ENCODE data around the gene NEGR1.

NEGR1 gene

DNA sequence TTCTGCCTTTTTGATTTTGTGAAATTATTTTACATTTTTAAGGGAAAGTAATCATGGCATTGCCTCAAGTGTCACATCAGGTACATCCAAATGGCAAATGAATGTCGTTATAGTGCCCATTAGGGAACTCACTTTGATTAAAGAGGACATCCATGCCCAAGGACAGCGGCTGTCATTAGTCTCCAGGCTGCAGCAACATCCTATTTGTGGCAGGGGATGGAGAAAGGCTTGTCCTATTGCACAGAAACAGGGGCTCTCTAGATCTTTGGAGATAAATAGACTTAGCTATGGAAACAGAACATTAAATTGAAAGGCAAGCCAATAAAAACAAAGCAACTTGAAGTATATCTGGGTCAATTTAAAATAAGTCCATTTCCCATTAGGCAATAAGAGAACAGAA is 439.3 kb downstream of the NEGR1 start:
- no peak for DNase-seq

DNA sequence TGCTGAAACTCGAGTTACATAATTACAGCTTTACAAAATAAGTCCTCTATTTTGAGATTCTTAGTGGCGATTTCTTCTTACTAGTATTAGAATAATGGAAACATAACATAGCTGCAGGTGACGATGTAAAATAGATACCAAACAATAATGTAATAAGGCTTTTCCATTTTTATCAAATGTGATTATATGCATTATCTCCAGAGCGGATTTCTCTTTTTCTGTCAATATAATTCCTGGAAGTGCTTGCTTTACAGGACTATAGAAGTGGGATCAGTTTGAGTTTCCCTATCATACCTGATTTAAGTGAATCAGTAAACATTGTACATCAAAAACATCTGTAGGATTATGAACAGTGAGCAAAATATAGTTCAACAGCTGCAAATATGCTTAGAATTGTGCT is 442.5 kb downstream of the NEGR1 start:
- no peak for DNase-seq

DNA sequence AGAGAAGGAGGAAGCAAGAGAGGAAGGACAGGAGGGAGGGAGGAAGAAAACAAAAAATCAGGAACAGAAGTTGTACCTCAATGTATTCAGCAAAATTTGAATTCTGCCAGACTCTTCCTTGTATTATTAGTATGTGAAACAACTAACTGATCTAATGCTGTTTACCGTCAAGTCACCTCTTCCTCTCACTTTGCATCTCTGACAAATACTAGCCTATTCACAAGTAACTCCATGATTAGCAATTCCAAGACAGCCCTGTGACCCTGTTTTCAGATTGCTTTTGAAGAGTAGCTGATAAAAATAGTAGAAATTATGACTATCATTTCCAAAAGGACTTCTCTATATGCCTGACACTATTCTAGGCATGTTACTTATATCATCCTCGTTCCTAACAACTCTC is 445.4 kb downstream of the NEGR1 start:
- DNase-seq = no peak

DNA sequence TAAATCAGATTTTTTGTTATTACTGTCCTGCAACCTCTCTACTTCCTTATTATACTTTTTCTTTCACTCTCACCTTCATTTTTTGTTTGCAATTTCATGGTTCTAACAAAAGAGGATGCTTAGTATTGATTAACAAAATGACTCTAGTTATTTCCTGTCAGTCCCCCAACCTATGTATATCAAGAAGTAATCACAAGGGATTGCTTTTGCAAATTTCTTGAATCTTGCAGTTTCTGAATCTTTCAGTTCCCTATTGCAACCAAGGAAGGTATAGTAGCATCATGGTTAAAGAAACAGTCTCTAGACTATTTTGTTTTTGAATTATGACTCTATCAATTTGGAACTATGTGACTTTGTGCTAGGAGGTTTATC is 446.9 kb downstream of the NEGR1 start:
- DNase-seq = no peak

DNA sequence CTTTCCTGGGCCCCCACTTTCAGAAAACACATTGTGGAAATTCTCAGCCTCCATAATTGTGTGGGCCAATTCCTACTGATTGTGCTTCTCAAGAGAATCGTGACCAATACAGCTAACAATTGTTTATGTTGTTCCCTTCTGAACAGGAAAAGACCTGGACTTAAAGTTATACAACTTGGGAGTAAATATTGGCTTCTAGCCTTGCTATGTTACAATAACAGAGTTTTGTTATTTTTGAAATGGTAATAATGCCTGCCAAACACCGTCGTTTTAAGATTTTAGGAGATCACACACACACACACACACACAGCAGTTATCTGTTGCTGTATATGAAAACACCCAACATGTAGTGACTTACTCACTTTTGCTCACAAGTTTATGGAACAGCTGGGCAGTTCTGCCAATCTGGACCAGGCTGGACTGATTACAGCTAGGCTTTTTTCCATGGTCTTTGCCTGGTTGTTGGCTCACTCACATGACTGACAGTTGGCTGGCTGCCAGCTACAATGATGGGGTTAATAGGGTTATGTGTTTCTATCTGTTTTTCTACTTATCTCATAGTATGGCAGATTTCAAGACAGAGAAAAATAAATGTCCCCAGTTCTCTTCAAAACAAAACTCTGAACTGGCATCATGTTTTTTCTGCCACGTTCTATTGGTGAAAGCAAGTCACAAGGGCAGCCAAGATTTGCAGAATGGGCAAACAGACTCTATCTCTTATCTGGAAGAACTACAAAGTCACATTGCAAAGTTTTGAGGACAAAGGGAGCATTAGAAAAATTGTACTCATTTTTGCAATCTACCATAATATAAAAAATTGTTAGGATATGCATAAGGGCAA is 447.5 kb downstream of the NEGR1 start:
- DNase-seq = no peak

DNA sequence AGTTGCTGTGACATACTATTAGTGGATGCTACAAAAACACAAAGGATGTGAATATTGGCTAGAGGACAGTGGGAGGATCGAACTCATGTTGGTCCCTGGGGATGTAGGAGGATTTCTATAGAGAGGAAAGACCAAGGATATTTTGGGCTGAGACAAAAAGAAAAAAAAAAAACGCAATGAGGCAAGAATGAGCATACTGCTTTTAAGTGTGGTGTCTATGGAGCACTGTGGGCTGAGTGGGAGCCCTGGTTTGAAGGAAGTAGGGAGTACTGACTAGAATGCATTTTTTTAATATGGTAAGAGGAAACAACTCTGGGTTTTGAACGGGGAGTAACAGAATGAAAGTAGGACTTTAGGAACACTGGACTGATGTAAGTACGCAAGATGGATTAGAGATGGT is 450.7 kb downstream of the NEGR1 start:
- DNase-seq = peak; percentile 48 to 63 (median 58)

DNA sequence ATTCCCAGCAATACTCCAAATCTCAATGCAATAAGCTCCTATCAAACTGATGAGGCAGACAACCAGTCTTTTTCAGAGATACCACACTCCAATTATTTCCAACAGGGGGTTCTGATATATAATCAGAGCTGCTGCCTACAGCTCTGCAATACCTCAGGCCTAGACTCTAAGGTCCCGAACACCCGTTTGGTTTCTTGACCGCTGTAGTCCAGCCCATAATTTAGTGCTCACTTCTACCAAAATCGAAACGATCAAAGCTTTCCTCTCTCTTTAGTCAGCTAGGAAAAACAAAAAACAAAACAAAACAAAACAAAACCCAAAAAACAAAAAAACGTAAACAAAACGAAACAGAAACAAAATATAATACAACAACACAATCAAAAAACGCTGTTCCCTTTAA is 453.0 kb downstream of the NEGR1 start:
- DNase-seq = no peak

DNA sequence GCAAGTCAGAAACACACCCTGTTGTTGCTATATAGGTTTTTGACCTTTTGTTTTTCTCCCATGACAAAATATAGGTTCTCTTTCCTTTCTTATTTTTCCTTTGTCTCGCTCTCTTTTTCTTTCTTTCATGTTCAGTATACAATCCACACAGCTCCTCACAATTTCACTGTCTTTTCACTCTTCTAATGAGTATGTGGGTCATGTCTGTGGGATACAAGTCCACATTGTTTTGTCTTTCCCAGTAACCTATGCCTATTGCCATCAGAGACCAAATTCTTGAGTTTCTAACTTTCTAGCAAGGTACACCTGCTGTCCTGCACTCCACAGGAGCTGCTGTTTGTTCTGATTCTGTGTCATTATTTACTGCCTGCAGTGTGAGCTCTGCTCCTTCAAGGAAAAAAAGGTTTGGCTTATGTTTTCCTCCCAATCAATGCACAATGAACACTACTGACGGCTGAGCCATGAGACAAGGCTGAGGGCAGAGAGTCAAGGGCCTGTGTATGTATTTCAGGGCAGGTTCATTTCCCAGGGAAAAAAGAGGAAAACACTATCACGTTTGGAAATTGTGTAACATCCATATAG is 453.8 kb downstream of the NEGR1 start:
- no peak for DNase-seq

DNA sequence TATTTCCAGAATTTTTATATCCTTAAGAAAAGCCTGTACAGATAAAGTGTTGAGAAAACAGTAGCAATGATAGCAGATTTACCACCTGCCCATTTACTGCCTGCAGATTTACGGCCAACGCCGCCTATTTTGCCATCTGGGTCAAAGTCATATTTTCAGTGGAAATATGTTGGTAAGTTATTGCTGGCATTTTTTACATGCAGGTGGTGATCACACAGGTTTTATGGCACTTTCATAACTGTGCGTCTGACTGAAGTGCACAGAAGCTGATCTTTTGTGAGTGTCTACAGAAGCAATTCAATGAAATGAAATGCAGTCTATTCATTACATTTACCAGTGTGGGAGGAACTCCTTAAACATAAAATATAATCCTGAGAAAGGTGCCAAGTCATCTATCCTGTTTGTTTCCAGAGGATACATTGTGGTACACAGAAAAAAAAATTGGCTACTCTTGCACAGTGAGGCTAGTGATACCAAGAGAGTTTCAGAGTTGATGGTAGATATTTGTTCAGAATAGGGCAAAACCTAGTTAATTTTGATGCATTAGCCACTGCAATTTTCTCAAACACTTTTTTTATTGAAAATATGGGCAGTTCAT is 458.5 kb downstream of the NEGR1 start:
- no peak for DNase-seq

DNA sequence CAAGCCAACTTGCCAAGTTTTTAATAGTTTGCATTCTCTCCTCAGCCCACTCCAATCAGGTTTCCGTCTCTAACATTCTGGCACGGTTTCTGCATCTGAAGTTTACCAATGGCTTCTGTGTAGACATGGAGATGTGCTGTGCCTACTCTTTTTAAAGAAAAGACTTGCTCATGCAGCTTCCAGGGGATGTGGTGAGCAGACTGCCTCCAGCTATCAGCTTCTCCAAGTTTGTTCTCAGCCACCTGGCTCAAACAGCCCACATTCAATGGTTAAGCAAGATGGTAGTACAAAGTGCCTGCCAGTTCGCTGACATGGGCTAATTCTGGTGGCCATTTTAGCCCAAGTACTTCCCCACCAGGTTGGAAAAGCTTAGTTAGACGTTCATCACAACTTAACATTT is 465.3 kb downstream of the NEGR1 start:
- DNase-seq = no peak

DNA sequence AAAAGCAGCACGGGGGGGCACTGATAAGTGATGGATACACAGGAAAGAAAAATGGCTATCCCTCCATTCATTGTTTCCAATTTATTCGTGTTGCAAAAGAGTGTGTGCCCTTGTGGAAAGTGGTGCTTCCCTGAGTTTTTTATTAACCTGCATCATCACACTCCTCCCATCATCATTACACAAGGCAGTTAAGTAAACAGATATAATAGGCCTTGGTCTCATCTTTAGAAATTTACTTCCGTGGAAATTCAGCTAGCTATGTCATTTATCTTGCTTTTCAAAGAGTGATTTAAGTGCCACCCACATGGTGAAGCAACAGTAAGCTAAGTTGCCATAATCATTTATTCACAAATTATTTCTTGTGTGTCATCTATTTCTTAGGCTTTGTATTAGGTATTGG is 473.3 kb downstream of the NEGR1 start:
- DNase-seq = no peak

DNA sequence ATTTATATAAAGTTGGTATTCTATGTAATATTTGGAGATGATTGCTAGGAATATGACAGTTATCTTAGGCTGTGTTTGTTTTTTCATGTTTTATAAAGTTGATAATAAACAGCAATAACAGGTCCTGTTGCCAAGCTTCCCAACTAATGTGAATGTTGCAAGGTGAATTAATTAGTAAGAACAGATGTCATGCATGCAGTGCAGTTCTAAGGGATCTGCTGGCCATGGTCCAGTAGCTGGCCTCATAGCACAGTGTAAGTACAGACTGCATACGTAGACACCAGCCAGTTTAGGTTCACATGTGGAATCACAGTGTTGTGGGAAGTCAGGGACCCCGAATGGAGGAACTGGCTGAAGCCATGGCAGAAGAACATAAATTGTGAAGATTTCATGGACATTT is 478.2 kb downstream of the NEGR1 start:
- no peak for DNase-seq

DNA sequence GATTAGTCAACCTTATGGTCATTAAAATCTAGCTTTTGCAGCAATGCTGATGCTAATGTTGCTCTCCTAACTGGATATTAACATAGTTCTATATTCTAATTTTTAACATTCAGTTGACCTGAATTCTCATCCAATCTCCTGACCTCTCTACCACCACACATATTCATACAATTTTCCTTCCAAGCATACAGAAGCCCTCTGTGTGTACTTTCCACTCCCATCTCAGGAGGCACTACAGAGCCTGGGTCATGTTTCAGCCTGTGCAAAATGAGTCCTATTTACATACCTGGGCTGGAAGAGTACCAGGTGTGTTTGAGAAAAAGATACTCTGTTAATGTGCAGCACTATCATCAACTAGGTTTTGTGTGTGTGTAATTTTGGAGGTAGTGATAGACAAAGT is 486.3 kb downstream of the NEGR1 start:
- no peak for DNase-seq

DNA sequence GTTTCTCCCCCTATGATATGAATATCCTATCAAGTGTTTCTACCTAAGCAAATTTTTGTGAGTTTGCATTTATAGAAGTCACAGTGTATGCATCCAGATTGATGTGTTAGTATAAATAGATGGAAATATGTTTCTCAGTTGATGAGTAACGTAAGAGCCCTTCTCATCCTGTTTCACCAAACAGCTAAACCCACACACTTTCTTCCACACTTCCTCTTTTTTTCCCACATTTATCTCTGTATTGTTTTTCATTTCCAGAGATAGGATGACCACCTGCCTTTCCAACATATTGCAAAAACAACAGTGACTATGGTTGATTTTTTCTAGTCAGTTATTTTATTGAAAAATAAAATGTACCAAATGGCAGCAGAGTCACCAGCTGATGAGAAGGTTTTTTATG is 490.1 kb downstream of the NEGR1 start:
- DNase-seq = peak; percentile 3 to 35 (median 28)

DNA sequence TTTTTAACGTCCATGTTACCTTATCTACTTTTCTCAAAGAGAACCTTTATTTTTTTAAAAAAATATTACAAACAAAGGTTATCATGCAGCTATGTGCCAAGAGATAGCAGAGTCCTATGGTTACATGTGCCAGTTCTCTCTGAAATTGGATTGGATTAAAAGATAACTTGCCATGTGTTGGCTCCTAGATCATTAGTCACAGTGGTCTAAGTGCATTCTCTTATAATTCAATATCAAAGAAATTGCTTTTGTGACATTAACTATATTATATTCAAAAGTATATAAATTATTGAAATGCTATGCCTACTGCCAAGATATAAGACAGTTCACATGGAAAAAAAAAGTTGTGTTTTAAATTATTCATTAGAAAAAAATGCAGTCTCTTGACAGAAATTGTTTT is 494.2 kb downstream of the NEGR1 start:
- DNase-seq = no peak

DNA sequence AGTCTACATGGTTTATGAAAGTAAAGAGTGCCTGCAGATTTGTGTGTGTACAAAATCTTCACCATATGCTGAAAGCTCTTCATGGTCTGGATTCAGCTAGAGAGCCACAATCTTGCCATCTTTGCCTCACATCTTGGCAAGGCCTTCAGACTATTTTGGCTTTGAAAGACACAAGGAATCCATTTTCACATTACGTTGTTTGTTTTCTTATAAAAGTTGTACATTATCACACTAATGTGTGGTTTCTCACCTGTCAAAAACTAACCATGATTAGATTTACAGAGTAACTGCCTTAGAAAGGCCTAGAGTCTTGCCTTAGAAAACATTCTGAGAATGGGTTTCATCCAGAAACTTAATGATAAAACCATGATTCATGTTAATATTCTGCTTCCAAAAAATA is 494.6 kb downstream of the NEGR1 start:
- no peak for DNase-seq

DNA sequence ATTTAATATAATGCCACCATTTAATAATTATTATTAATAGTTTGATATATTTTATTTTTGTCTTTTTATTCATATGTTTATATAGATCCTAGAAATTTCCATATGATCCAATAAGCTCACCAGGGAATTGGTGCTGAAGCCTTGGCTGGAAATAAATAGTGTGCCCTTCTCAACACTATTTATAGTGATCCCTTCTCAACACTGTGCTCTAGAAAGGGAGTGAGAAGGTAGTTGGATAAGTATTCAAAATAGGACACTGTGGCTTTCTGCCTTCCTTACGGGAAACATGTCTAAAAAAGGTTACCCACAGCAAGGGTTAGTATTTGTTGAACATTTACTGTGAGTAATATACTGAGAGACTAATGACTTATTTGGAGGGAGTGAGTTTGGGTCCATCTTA is 496.1 kb downstream of the NEGR1 start:
- DNase-seq = no peak

DNA sequence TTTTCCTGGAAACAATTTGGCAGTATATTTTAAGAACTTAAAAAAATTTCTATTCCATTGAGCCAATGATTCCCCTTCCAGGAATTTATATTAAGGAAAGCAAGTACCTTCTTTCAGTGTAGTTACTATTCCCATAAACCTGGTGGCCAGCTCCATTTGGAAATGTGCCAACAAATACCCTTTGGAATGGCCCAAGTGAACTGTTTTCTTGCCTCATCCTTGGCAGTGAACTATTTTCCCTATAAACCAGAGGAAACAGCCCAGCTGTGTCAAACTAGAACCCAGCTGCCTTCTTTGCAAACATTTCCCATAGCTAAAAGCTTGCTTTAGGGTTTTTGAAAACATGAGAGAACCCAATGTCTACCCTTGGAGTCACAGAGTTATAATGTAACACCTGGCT is 496.9 kb downstream of the NEGR1 start:
- no peak for DNase-seq

DNA sequence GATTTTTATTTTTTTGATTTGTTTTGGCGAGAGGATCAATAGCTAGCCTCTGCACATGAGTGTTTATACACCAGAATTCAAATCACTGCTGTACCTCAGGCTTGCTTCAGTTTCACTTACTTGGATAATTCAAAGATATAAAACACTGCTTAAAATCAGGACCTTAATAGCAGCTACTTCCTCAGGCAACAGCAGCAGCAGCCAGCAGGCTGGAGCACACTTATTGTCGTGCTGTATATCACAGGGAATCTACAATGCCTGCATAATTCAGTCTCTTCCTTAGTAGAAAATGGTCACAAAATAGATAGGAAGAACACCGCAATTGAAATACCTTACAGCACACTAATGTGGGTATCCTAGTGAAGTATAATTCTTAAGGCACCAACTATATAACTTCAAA is 497.3 kb downstream of the NEGR1 start:
- DNase-seq = no peak

DNA sequence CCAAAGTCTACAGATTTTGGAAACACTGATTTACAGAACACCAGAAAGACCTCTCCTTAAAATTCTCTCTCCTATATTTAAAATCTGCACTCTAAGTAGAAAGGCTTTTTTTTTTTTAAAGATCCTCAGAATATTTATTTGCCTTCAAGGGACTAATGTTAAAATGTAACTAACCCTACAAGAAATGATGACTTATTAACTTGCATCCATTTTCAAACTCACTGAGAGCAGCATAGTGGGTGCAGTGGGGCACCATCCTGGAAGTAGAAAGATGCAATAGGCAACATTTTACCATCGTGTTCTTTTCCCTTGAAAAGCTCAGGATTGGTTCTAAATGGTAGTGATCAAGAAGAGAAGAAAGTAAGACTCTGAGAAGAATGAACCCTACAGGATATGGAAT is 498.1 kb downstream of the NEGR1 start:
- no peak for DNase-seq

DNA sequence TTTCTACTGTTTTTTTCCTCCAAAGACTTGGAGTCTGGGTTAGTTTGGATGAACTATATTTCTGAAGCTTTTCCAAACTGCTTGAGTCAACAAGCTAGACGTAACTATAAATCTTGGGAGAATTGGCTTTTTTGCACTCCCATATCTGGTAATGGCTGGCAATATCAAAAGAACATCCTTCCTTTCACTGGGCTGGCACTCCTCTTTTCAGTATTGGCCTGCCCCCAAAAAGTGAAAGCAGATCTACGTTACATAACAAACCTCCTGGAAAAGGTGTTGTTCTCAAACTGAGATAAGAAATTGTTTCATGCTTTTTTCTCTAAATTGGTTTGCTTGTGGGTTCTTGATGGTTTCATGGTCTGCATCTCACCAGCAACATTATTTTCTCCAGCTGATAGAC is 499.3 kb downstream of the NEGR1 start:
- DNase-seq = no peak

DNA sequence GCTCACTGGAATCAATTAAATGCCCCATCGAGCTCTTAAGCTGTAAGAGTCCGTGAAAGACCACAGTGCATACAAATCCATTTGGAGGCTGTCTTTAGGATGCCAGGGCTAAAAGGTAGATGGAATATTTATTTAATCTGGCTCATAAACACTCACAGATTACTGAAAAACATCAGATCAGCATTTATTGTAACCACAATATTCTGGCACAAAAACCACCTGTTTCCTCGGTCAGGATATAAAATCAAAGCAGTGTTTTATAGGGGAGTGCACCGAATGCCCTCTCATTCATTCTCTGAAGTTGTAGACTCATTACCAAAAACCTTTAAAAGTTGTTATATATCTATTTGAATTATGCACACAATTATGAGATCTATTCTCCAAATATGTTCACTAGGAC is 500.9 kb downstream of the NEGR1 start:
- DNase-seq = no peak

DNA sequence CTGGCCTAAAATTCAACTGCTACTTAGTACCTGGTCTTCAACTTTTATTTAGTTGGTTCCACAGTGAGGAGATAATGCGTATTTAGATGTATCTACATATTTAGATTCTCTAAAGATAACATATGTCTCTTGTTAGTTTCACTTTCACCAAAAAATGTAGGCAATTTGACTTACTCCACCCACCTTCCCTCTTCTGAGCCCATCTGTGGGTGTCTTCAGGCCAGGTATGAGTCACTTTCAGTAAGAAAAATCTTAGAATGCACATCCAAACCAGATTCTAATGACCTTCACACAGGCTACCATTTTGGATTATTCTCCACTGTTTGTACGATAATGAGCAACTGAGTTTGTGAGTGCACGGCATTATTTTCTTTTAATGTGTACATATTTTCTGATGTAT is 501.7 kb downstream of the NEGR1 start:
- DNase-seq = peak in 2 of 3 donors; percentile 14 to 16

DNA sequence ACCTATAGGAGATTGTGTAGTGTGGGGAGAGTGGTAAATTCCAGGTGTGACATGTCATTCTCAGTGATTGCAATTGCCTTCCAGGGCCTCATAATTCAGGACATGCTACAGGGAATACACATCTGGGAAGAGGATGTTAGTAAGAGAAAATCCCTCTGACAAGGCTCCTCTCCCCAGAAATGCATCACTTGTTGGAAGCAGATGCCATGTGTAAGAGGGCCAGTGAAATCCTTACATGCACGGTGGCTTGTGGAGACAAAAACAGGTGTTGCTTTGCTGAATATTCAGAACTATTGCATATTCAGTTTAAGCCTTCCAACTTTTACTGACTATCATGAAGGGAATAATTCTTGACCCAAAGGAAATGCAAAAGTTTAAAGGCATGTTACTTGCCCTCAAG is 503.4 kb downstream of the NEGR1 start:
- DNase-seq = no peak

DNA sequence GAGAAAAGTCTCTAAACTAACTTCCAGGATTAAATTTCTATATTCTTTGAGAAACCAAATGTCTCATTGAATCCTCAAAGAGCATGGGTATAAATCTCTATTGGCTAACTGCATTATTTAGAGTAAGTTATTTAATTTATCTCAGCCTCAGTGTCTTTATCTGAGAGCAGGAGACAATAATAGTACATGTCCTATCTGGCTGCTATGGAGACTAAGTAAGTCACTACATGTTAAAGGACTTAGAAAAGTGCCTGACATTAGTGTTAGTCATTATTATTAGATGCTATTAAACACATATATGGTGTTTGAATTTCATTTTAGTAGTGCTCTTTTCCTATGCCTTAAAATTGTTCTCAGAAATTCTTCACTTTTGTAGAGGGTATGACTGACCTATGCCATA is 505.2 kb downstream of the NEGR1 start:
- no peak for DNase-seq
